Activated T-cell treated with anti-CD3 and anti-CD28 coated beads, Interleukin-2, amount 50 U/mL, for 24 hours (primary cell): ENCODE measurements around the gene RAD51B.

Experiments used
- DNase-seq: peaks from one replicate; pipeline ENCODE4 v3.0.0-alpha.2; 2020
- H3K27ac Mint-ChIP-seq: 2 replicates; pipeline ENCODE4 v1.8.0; 2020; ENCODE audit warnings: mild to moderate bottlenecking, mixed read lengths
- H3K27me3 Mint-ChIP-seq: 2 replicates; pipeline ENCODE4 v1.8.0; 2020; ENCODE audit warnings: mixed read lengths
- H3K36me3 Mint-ChIP-seq: 2 replicates; pipeline ENCODE4 v1.8.0; 2020; ENCODE audit warnings: low read depth, mixed read lengths
- H3K4me1 Mint-ChIP-seq: 2 replicates; pipeline ENCODE4 v1.8.0; 2020; ENCODE audit warnings: low read depth, mixed read lengths
- H3K4me3 Mint-ChIP-seq: 2 replicates; pipeline ENCODE4 v1.8.0; 2020; ENCODE audit warnings: mild to moderate bottlenecking, moderate library complexity, mixed read lengths
- H3K9me3 Mint-ChIP-seq: 2 replicates; pipeline ENCODE4 v1.8.0; 2020; ENCODE audit warnings: mixed read lengths

Gene RAD51B

GRCh38 chr14:68610251-68610793, 790.7 kb downstream of the RAD51B start:
- Mint-ChIP-seq H3K27ac (no peak overlapping the region), H3K4me3 (no peak overlapping the region), H3K4me1 (peaks cover 17% of the 10 kb centered on the region), H3K9me3 (peaks cover 14% of the 10 kb centered on the region), H3K27me3 (no peaks in the 10 kb centered on the region), H3K36me3 (peaks cover 10% of the 10 kb centered on the region)
- no peak for DNase-seq

GRCh38 chr14:68611599-68611998, 792.0 kb downstream of the RAD51B start:
- Mint-ChIP-seq H3K9me3 (peaks cover 18% of the 10 kb centered on the region), H3K36me3 (peaks cover 12% of the 10 kb centered on the region), H3K27me3 (no peaks in the 10 kb centered on the region), H3K27ac (no peak overlapping the region), H3K4me1 (peaks cover 17% of the 10 kb centered on the region), H3K4me3 (no peak overlapping the region)
- DNase-seq, result no peak

- Mint-ChIP-seq H3K27me3 (no peaks in the 10 kb centered on the region), H3K4me3 (no peak overlapping the region), H3K36me3 (peaks cover 17% of the 10 kb centered on the region), H3K9me3 (peaks cover 22% of the 10 kb centered on the region), H3K27ac (no peak overlapping the region), H3K4me1 (peaks cover 13% of the 10 kb centered on the region)
- DNase-seq, result no peak
Observed at GRCh38 chr14:68612049-68612448, 792.5 kb downstream of the RAD51B start.

- Mint-ChIP-seq H3K4me1 (no peaks in the 10 kb centered on the region), H3K36me3 (peaks cover 17% of the 10 kb centered on the region), H3K27ac (no peak overlapping the region), H3K9me3 (peaks cover 39% of the 10 kb centered on the region), H3K4me3 (no peak overlapping the region), H3K27me3 (no peaks in the 10 kb centered on the region)
- no peak for DNase-seq
Observed at GRCh38 chr14:68616221-68616902, 796.8 kb downstream of the RAD51B start.

GRCh38 chr14:68619790-68620574, 800.4 kb downstream of the RAD51B start:
- no peak for DNase-seq
- H3K4me1 Mint-ChIP-seq, result no peaks in the 10 kb centered on the region

GRCh38 chr14:68621400-68622365, 802.1 kb downstream of the RAD51B start:
- DNase-seq, result no peak
- Mint-ChIP-seq H3K36me3 (peaks cover 4% of the 10 kb centered on the region), H3K27ac (no peak overlapping the region)

More at GRCh38 chr14:68619790-68620574, 800.4 kb downstream of the RAD51B start:
- peaks cover 6% of the 10 kb centered on the region for H3K36me3 Mint-ChIP-seq
- H3K27me3 Mint-ChIP-seq, result no peaks in the 10 kb centered on the region
- H3K9me3 Mint-ChIP-seq, result peaks cover 29% of the 10 kb centered on the region
- no peak overlapping the region for H3K27ac Mint-ChIP-seq
- no peak overlapping the region for H3K4me3 Mint-ChIP-seq

GRCh38 chr14:68622856-68623255, 803.3 kb downstream of the RAD51B start:
- no peak overlapping the region for H3K27ac Mint-ChIP-seq
- peaks cover 9% of the 10 kb centered on the region for H3K9me3 Mint-ChIP-seq
- no peaks in the 10 kb centered on the region for H3K36me3 Mint-ChIP-seq
- H3K4me3 Mint-ChIP-seq, result no peak overlapping the region
- no peak for DNase-seq
- H3K4me1 Mint-ChIP-seq, result peaks cover 3% of the 10 kb centered on the region
- no peaks in the 10 kb centered on the region for H3K27me3 Mint-ChIP-seq

More at GRCh38 chr14:68621400-68622365, 802.1 kb downstream of the RAD51B start:
- Mint-ChIP-seq H3K9me3 (peaks cover 20% of the 10 kb centered on the region), H3K27me3 (no peaks in the 10 kb centered on the region), H3K4me1 (no peaks in the 10 kb centered on the region), H3K4me3 (no peak overlapping the region)

GRCh38 chr14:68623307-68623706, 803.7 kb downstream of the RAD51B start:
- DNase-seq, result no peak
- Mint-ChIP-seq H3K27ac (no peak overlapping the region), H3K27me3 (no peaks in the 10 kb centered on the region), H3K36me3 (no peaks in the 10 kb centered on the region), H3K4me1 (peaks cover 6% of the 10 kb centered on the region), H3K4me3 (no peak overlapping the region), H3K9me3 (peaks cover 6% of the 10 kb centered on the region)

- Mint-ChIP-seq H3K36me3 (no peaks in the 10 kb centered on the region), H3K9me3 (peaks cover 1% of the 10 kb centered on the region), H3K4me1 (peaks cover 11% of the 10 kb centered on the region), H3K27ac (no peak overlapping the region), H3K4me3 (no peak overlapping the region), H3K27me3 (peaks cover under 1% of the 10 kb centered on the region)
- no peak for DNase-seq
Observed at GRCh38 chr14:68623826-68624225, 804.2 kb downstream of the RAD51B start.

GRCh38 chr14:68624541-68625220, 805.1 kb downstream of the RAD51B start:
- H3K4me1 Mint-ChIP-seq, result peaks cover 16% of the 10 kb centered on the region
- no peaks in the 10 kb centered on the region for H3K9me3 Mint-ChIP-seq
- no peak for DNase-seq
- no peak overlapping the region for H3K4me3 Mint-ChIP-seq
- no peak overlapping the region for H3K27ac Mint-ChIP-seq
- no peaks in the 10 kb centered on the region for H3K36me3 Mint-ChIP-seq
- H3K27me3 Mint-ChIP-seq, result peaks cover 3% of the 10 kb centered on the region

- no peaks in the 10 kb centered on the region for H3K36me3 Mint-ChIP-seq
- H3K27me3 Mint-ChIP-seq, result peaks cover 3% of the 10 kb centered on the region
- H3K9me3 Mint-ChIP-seq, result no peaks in the 10 kb centered on the region
- H3K27ac Mint-ChIP-seq, result no peak overlapping the region
- H3K4me3 Mint-ChIP-seq, result no peak overlapping the region
- H3K4me1 Mint-ChIP-seq, result peaks cover 16% of the 10 kb centered on the region
- no peak for DNase-seq
Observed at GRCh38 chr14:68625366-68626090, 805.9 kb downstream of the RAD51B start.

GRCh38 chr14:68626386-68626785, 806.8 kb downstream of the RAD51B start:
- Mint-ChIP-seq H3K27ac (no peak overlapping the region), H3K4me1 (peaks cover 16% of the 10 kb centered on the region), H3K36me3 (no peaks in the 10 kb centered on the region), H3K27me3 (peaks cover 3% of the 10 kb centered on the region), H3K4me3 (no peak overlapping the region), H3K9me3 (no peaks in the 10 kb centered on the region)
- DNase-seq, result no peak
